Measurements from ENCODE around the gene TXLNA. TPM values are rescaled to one million over a fixed set of nuclear protein-coding genes. Genes with fewer than 3 reads are reported as not detected.
A peak's percentile ranks its signal among the peaks of the same experiment; 100 is the strongest.

TXLNA gene
- polyA plus RNA-seq, 1 experiment: 49.3 TPM

DNA sequence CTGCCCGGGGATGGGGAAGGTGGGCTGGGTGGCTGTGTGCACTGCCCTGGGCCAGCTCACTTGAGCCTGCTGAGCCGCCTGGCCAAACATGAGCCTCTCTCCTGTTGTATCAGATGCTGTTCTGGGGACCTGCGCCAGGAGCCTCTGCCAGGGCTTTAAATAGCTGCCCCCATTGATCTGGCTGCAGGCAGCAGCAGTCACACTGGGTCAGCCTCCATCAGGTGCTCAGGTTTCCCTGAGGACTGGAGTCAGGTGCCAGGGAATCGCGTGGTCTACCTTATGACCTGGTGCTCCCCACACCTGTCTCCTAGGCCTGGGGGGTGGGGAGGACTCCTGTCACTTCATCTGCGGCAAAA lies 20.2 kb downstream of the TXLNA start:
- peak overlapping the region; percentile 79 for H3K4me3 ChIP-seq (ENCODE audit: low read depth, low read length)
- H3K27ac ChIP-seq (ENCODE audit: low read depth, low read length): peak overlapping the region; percentile 96
- no peak for DNase-seq (ENCODE audit: low read depth, low spot score)
- ChIA-PET CTCF (interaction anchor here (1.9 to 3.1 kb wide), 2 partner anchors 14 to 16 kb away, joined by 4 to 16 read pairs; no protein-coding TSS in a partner anchor), POLR2A (interaction anchor here (0.6 to 2.5 kb wide), 4 partner anchors 20 to 136 kb away, joined by 3 to 17 read pairs (median 10); partner anchors contain the start of genes MARCKSL1, TMEM39B and TXLNA)
- no peaks in the 10 kb centered on the region for H3K9me3 ChIP-seq (ENCODE audit: control insufficient read depth, insufficient read depth, low read length)
- TF ChIP-seq, protein P1, sequence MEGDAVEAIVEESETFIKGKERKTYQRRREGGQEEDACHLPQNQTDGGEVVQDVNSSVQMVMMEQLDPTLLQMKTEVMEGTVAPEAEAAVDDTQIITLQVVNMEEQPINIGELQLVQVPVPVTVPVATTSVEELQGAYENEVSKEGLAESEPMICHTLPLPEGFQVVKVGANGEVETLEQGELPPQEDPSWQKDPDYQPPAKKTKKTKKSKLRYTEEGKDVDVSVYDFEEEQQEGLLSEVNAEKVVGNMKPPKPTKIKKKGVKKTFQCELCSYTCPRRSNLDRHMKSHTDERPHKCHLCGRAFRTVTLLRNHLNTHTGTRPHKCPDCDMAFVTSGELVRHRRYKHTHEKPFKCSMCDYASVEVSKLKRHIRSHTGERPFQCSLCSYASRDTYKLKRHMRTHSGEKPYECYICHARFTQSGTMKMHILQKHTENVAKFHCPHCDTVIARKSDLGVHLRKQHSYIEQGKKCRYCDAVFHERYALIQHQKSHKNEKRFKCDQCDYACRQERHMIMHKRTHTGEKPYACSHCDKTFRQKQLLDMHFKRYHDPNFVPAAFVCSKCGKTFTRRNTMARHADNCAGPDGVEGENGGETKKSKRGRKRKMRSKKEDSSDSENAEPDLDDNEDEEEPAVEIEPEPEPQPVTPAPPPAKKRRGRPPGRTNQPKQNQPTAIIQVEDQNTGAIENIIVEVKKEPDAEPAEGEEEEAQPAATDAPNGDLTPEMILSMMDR (IDR thresholded peaks at IDR 0.05; ENCODE audit: low read depth, low read length): no peak
- no peaks in the 10 kb centered on the region for H3K27me3 ChIP-seq (ENCODE audit: control insufficient read depth, insufficient read depth, low read length)

DNA sequence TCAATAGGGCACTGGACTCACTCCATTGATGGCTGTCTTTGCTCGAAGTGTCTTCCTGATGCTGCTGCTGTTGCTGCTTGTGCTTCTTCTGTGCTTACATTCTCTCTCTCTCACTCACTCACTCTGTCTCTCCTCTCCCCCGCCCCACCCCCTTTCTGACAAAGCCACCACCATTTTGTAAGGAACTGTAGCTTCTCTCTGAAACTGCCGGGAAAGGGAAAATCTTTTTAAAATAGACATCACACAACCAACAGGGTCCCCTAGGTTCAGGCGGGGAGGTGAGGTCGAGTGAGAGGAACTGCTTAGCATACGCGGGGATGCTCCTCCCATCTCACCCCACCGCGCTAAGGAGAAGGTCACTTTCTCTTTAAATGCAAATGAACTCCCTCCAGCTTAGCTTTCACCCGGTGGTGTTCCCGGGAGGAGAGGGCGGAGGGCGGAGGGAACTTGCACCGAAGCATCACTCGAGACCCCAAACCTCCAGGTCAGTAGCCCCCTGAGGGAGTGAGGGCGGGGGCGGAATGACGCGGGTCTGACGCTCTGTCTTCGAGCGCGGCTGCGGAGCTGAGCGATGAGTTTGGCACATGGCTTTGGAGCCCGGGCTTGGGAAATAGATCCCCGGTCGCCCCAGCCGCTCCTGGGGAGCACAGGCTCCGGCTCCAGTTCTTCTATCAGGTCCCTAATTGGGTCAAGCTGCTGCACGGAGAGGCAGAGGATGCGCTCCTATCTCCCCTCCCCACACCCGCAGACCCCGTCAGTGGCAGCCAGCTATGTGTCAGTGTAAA lies 20.9 kb downstream of the TXLNA start, which contains the start of gene CCDC28B:
CCDC28B (plus strand) TSS at position 370 of the 785 bp plus-strand sequence. CDS start 1,341 bp downstream, outside the sequence.
- ChIA-PET POLR2A (interaction anchor here (0.5 to 2.5 kb wide), 12 partner anchors 8 to 611 kb away, joined by 3 to 17 read pairs (median 3); partner anchors contain the start of genes BSDC1, KPNA6, MARCKSL1 and TMEM39B), CTCF (interaction anchor here (1.9 to 3.1 kb wide), 2 partner anchors 15 kb away, joined by 4 to 16 read pairs; no protein-coding TSS in a partner anchor)
- H3K27me3 ChIP-seq (ENCODE audit: control insufficient read depth, insufficient read depth, low read length): no peaks in the 10 kb centered on the region
- H3K4me3 ChIP-seq (ENCODE audit: low read depth, low read length): peak within 1 kb of the TSS; percentile 79
- TF ChIP-seq, protein P1 (IDR thresholded peaks at IDR 0.05; ENCODE audit: low read depth, low read length): no peak
- no peak for DNase-seq (ENCODE audit: low read depth, low spot score)
- H3K27ac ChIP-seq (ENCODE audit: low read depth, low read length): peak within 1 kb of the TSS; percentile 96
- H3K9me3 ChIP-seq (ENCODE audit: control insufficient read depth, insufficient read depth, low read length): no peaks in the 10 kb centered on the region

DNA sequence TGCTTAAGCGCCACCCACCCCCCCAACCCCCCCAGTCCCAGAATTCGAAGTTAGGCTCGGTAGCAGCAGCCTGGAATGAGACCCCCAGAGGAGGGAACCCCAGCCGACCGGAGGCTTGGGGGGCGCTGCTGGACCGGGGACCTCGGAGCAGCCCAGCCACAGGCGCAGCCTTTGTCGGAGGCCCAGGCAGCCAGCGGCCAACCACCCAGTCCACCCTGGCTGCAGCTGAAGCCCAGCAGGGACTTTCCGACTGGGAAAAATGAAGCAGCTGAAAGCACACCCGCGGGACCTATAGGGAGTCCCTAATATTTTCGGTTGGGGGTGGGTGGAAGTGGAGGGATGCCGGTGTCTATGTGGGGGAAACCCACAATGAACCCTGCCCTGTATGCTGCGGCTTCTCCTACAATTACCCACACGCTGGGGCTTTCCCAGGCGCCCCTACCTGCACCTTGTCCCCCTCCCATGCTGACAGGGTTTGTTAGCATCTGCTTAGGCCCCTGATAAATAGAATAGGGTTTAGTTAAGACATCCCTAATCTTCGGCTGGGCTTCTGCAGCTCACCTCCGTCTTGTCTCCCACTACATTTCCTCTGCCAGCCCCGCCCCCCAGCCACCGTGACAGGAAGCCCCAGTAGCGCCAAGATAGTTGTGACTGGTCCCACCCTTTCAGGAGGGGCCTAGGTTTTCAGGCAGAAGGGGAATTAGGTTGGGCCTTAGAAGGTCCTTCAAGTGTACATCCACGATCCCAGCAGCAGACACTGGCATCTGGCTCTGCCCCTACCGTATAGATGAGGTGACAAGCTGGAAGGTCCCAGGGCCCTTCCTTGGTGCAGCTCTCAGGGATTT lies 21.8 kb downstream of the TXLNA start:
- TF ChIP-seq, protein P1 (IDR thresholded peaks at IDR 0.05; ENCODE audit: low read depth, low read length): no peak
- Histone ChIP-seq H3K4me3 (ENCODE audit: low read depth, low read length) (peak overlapping the region; percentile 79), H3K27ac (ENCODE audit: low read depth, low read length) (peak overlapping the region; percentile 96), H3K9me3 (ENCODE audit: control insufficient read depth, insufficient read depth, low read length) (no peaks in the 10 kb centered on the region; the same call in 1 of the 2 replicates), H3K27me3 (ENCODE audit: control insufficient read depth, insufficient read depth, low read length) (no peaks in the 10 kb centered on the region)
- ChIA-PET POLR2A (interaction anchor here (0.5 to 2.5 kb wide), 7 partner anchors 9 to 143 kb away, joined by 3 to 17 read pairs (median 5); partner anchors contain the start of genes KPNA6, MARCKSL1, TMEM39B and TXLNA), CTCF (interaction anchor here (1.9 to 3.1 kb wide), 2 partner anchors 15 to 16 kb away, joined by 4 to 16 read pairs; no protein-coding TSS in a partner anchor)
- DNase-seq (ENCODE audit: low read depth, low spot score): no peak

DNA sequence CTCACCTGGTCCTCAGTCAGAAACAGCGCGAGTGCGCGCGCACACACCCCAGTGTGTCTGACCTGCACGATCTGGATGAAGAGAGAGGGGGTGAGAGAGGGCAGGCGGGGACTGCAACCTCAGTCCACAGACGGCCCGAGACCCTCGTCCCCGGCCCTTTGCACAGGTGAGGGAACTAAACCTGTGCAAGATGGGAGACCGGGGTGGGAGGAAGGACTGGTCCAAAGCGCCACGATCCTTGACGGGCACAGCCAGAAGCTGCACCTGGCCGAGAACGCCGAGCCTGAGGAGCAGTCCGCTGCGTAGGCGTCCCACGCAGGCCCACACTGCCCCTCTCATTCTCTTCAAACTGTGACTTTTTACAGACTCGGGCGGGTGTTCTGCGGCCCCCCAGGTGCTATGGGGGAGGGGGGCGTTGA lies 25.5 kb downstream of the TXLNA start:
- H3K27me3 ChIP-seq (ENCODE audit: control insufficient read depth, insufficient read depth, low read length): no peaks in the 10 kb centered on the region
- CTCF ChIA-PET: interaction anchor here (3.0 kb wide), 1 partner anchor 11 kb away, joined by 18 read pairs; no protein-coding TSS in a partner anchor
- peak overlapping the region; percentile 80 for H3K4me3 ChIP-seq (ENCODE audit: low read depth, low read length)
- H3K9me3 ChIP-seq (ENCODE audit: control insufficient read depth, insufficient read depth, low read length): no peaks in the 10 kb centered on the region; the same call in 1 of the 2 replicates
- POLR2A ChIA-PET: interaction anchor here (0.6 to 1.9 kb wide), 7 partner anchors 25 to 189 kb away, joined by 3 to 13 read pairs (median 6); partner anchors contain the start of genes BSDC1, KPNA6, MARCKSL1 and TXLNA
- no peak for DNase-seq (ENCODE audit: low read depth, low spot score)
- TF ChIP-seq, protein P1 (IDR thresholded peaks at IDR 0.05; ENCODE audit: low read depth, low read length): no peak
- H3K27ac ChIP-seq (ENCODE audit: low read depth, low read length): peak overlapping the region; percentile 39

Measured in AG04450 (cell line).